Activated effector memory CD4-positive, alpha-beta T cell treated with anti-CD3 and anti-CD28 coated beads, Interleukin-2, amount 50 U/mL, for 16 hours (primary cell): ENCODE data around the gene ZNF483.
A peak's percentile ranks its signal among the peaks of the same experiment; 100 is the strongest.
"Not testable (repeated sequence)": the region's sequence is repeated elsewhere in the genome, so short reads cannot be mapped to it uniquely, and the experiment has no call there.

Experiments
- DNase-seq: peaks from one replicate; pipeline ENCODE4 v3.0.0-alpha.2; 2020

ZNF483 gene

GRCh38 chr9:111525056-111525977, at the start of gene ZNF483:
Gene ZNF483 (plus strand): TSS chr9:111525179. CDS start chr9:111527396, 2,217 bp downstream.
- peak; percentile 88 for DNase-seq

- no peak for DNase-seq
Observed at GRCh38 chr9:111475195-111475594, 49.8 kb upstream of the ZNF483 start.

GRCh38 chr9:111477677-111478076, 47.3 kb upstream of the ZNF483 start:
- DNase-seq, result no peak

GRCh38 chr9:111481885-111482636, 42.9 kb upstream of the ZNF483 start:
- no peak for DNase-seq

GRCh38 chr9:111482694-111483438, 42.1 kb upstream of the ZNF483 start:
- peak; percentile 86 for DNase-seq

GRCh38 chr9:111483439-111483857, 41.5 kb upstream of the ZNF483 start:
- DNase-seq, result peak; percentile 83

- peak; percentile 88 for DNase-seq
Observed at GRCh38 chr9:111483858-111484571, 41.0 kb upstream of the ZNF483 start, which contains the start of gene ECPAS. Gene ECPAS (minus strand): TSS chr9:111484383. CDS start chr9:111472918, 11,465 bp downstream.

GRCh38 chr9:111484572-111484894, 40.4 kb upstream of the ZNF483 start:
- no peak for DNase-seq

- not testable (repeated sequence) for DNase-seq
Observed at GRCh38 chr9:111497196-111497595, 27.8 kb upstream of the ZNF483 start.

- no peak for DNase-seq
Observed at GRCh38 chr9:111501005-111501562, 23.9 kb upstream of the ZNF483 start.

GRCh38 chr9:111501648-111502047, 23.3 kb upstream of the ZNF483 start:
- no peak for DNase-seq

- DNase-seq, result no peak
Observed at GRCh38 chr9:111502506-111502905, 22.5 kb upstream of the ZNF483 start.

- DNase-seq, result not testable (repeated sequence)
Observed at GRCh38 chr9:111511581-111511980, 13.4 kb upstream of the ZNF483 start.

GRCh38 chr9:111514967-111515366, 10.0 kb upstream of the ZNF483 start:
- no peak for DNase-seq

- DNase-seq, result no peak
Observed at GRCh38 chr9:111516061-111516465, 8.9 kb upstream of the ZNF483 start.

GRCh38 chr9:111524731-111525055, 286 bp upstream of the ZNF483 start:
- no peak for DNase-seq

- no peak for DNase-seq
Observed at GRCh38 chr9:111527347-111527746, 2.4 kb downstream of the ZNF483 start.

- no peak for DNase-seq
Observed at GRCh38 chr9:111529787-111530186, 4.8 kb downstream of the ZNF483 start.

GRCh38 chr9:111531716-111532115, 6.7 kb downstream of the ZNF483 start:
- DNase-seq, result no peak

- no peak for DNase-seq
Observed at GRCh38 chr9:111533099-111533790, 8.3 kb downstream of the ZNF483 start.

GRCh38 chr9:111542497-111543254, 17.7 kb downstream of the ZNF483 start:
- no peak for DNase-seq
